Measurements from ENCODE around the gene AGO3. TPM values are rescaled to one million over a fixed set of nuclear protein-coding genes. Genes with fewer than 3 reads are reported as not detected.

The AGO3 gene
- total RNA-seq, 1 experiment from 2014 or later, result 26.9 TPM

GRCh38 chr1:36100376-36100775 is 169.5 kb downstream of the AGO3 start:
- intact Hi-C loops (cut with micrococcal nuclease), result loop anchor here (1.0 to 10.0 kb wide), 4 partner anchors 34 to 454 kb away; no protein-coding TSS in a partner anchor
- POLR2A ChIA-PET, result no interaction called here

More at GRCh38 chr1:36100376-36100775, 169.5 kb downstream of the AGO3 start:
- ChIA-PET RAD21 (ENCODE audit: low non-redundant PET in 1 of 2, low total read pairs in 2 of 2, uncharacterized antibody in 2 of 2, unreplicated experiment in 2 of 2) (interaction anchor here in 1 of 2 experiments (2.7 kb wide), 1 partner anchor 34 kb away, joined by 16 read pairs; no protein-coding TSS in a partner anchor), CTCF (interaction anchor here (0.7 to 2.5 kb wide), 3 partner anchors 33 to 200 kb away, joined by 3 to 17 read pairs (median 4); no protein-coding TSS in a partner anchor)
- no peak overlapping the region for H3K27ac ChIP-seq (ENCODE audit: low read depth, low read length)
- TF ChIP-seq SRF (IDR thresholded peaks at IDR 0.05; ENCODE audit: low read depth) (no peak), ATF3 (IDR thresholded peaks at IDR 0.05) (no peak), REST (IDR thresholded peaks at IDR 0.05; ENCODE audit: low read depth) (no peak), FOSL1 (IDR thresholded peaks at IDR 0.05; ENCODE audit: low read depth) (no peak), EZH2 (IDR thresholded peaks at IDR 0.05) (no peak), TCF7L2 (IDR thresholded peaks at IDR 0.05; ENCODE audit: borderline replicate concordance, extremely low read depth, insufficient read depth, insufficient read length) (no peak), CTCF (IDR thresholded peaks at IDR 0.05 in 2 of 3, conservative IDR thresholded peaks at IDR 0.05 in 1 of 3; ENCODE audit: borderline replicate concordance in 1 of 3, insufficient read depth in 1 of 3, low read depth in 2 of 3, low read length in 2 of 3) (no peak), SP1 (IDR thresholded peaks at IDR 0.05; ENCODE audit: low read depth) (no peak)
- no peaks in the 10 kb centered on the region for H3K27me3 ChIP-seq (ENCODE audit: insufficient read depth, low read length)
- H3K9ac ChIP-seq (ENCODE audit: low read length), result no peak overlapping the region
- H4K20me1 ChIP-seq (ENCODE audit: insufficient read depth), result no peaks in the 10 kb centered on the region
- DNase-seq (ENCODE audit: low read depth, low spot score) (no peak), ATAC-seq (no peak)
- no peaks in the 10 kb centered on the region for H3K9me2 ChIP-seq (ENCODE audit: insufficient read depth)
- no peak overlapping the region for H3K4me3 ChIP-seq (replicated peaks in 1 of 2; ENCODE audit: low read depth in 1 of 2, low read length in 2 of 2)
- no peaks in the 10 kb centered on the region for H3K9me3 ChIP-seq (ENCODE audit: control insufficient read depth in 1 of 2, insufficient read depth in 1 of 2, low read depth in 1 of 2, low read length in 2 of 2)
- H3K4me1 ChIP-seq (ENCODE audit: control insufficient read depth in 1 of 2, insufficient read depth in 2 of 2, low read length in 2 of 2), result peaks cover 0 to 22% of the 10 kb centered on the region in 2 experiments; a peak in 2 of 4 replicates
- H3K79me2 ChIP-seq (ENCODE audit: insufficient read depth, low read length), result no peaks in the 10 kb centered on the region
- H2AFZ ChIP-seq (ENCODE audit: low read depth, low read length, poor library complexity, severe bottlenecking), result peak overlapping the region; percentile 28
- peak overlapping the region; percentile 68 for H3K4me2 ChIP-seq (ENCODE audit: low read length)
- BruUV-seq (replicated peaks), result no TSS peak
- 0 out of 4 replicates have a peak, but pooled peaks cover 1 to 3% of the 10 kb centered on the region in 2 experiments for H3K36me3 ChIP-seq (ENCODE audit: control insufficient read depth in 1 of 2, insufficient read depth in 2 of 2, low read length in 2 of 2)

Data from HCT116 (cell line).